HepG2 (cell line): ENCODE measurements around the gene ANKHD1. TPM values are rescaled to one million over a fixed set of nuclear protein-coding genes. Genes with fewer than 3 reads are reported as not detected.

Experiments used
- BHLHE40 ChIP-seq: IDR thresholded peaks from 2 replicates; pipeline ENCODE4 v1.6.1; 2011; ENCODE audit warnings: low read length, improper control_type of control experiment
- GATAD1 ChIP-seq: IDR thresholded peaks from 2 replicates; pipeline ENCODE4 v1.6.1; 2016; ENCODE audit warnings: missing genetic modification reagents, missing compliant biosample characterization
- GZF1 ChIP-seq: sonication (generic); formaldehyde crosslinking; IDR thresholded peaks from 2 replicates; pipeline ENCODE4 v1.5.1; 2020; ENCODE audit warnings: mild to moderate bottlenecking, missing genetic modification reagents
- KDM2A ChIP-seq: sonication (generic); formaldehyde crosslinking; IDR thresholded peaks from 2 replicates; pipeline ENCODE4 v1.4.0; 2020; ENCODE audit warnings: low read depth, missing genetic modification reagents, borderline replicate concordance
- MAZ ChIP-seq, 2 experiments: sonication (generic) in 1 of 2; formaldehyde crosslinking in 1 of 2; IDR thresholded peaks; 2 replicates each; pipeline versions ENCODE4 v1.5.0 to v1.6.1; 2012 to 2020; ENCODE audit warnings: low read depth in 2 of 2, mild to moderate bottlenecking in 2 of 2, borderline replicate concordance in 1 of 2, improper control_type of control experiment in 1 of 2, low read length in 1 of 2, missing genetic modification reagents in 1 of 2, moderate library complexity in 1 of 2
- NKX3-1 ChIP-seq: sonication (generic); formaldehyde crosslinking; IDR thresholded peaks from 2 replicates; pipeline ENCODE4 v1.5.0; 2020; ENCODE audit warnings: missing genetic modification reagents
- NR2F6 ChIP-seq, 2 experiments: IDR thresholded peaks; 2 replicates each; pipeline ENCODE4 v1.6.1; 2016; ENCODE audit warnings: antibody characterized with exemption in 1 of 2, mild to moderate bottlenecking in 1 of 2
- PHF5A ChIP-seq: IDR thresholded peaks from one replicate; pipeline ENCODE4 v1.6.1; 2018; ENCODE audit warnings: low read depth, missing genetic modification reagents; ENCODE audit not compliant: unreplicated experiment
- RORA ChIP-seq: sonication (generic); formaldehyde crosslinking; IDR thresholded peaks from 2 replicates; pipeline ENCODE4 v1.5.0; 2020; ENCODE audit warnings: mild to moderate bottlenecking, missing genetic modification reagents, moderate library complexity
- SRF ChIP-seq: IDR thresholded peaks from 2 replicates; pipeline ENCODE4 v1.6.1; 2011; ENCODE audit warnings: mild to moderate bottlenecking, low read depth, low read length, moderate library complexity
- STAT5B ChIP-seq: sonication (generic); formaldehyde crosslinking; IDR thresholded peaks from 2 replicates; pipeline ENCODE4 v1.4.0; 2020; ENCODE audit warnings: missing genetic modification reagents
- TAF1 ChIP-seq: sonication (generic); formaldehyde crosslinking; IDR thresholded peaks from 2 replicates; pipeline ENCODE4 v1.4.0; 2020; ENCODE audit warnings: missing genetic modification reagents
- ZBTB14 ChIP-seq: sonication (generic); formaldehyde crosslinking; IDR thresholded peaks from 2 replicates; pipeline ENCODE4 v1.4.0; 2020; ENCODE audit warnings: missing genetic modification reagents
- ZBTB38 ChIP-seq: sonication (generic); formaldehyde crosslinking; IDR thresholded peaks from 2 replicates; pipeline ENCODE4 v1.5.1; 2020; ENCODE audit warnings: mild to moderate bottlenecking, missing genetic modification reagents
- ZC3H13 ChIP-seq: sonication (generic); formaldehyde crosslinking; IDR thresholded peaks from 2 replicates; pipeline ENCODE4 v1.8.1; 2023; ENCODE audit warnings: mild to moderate bottlenecking, missing genetic modification reagents, moderate library complexity
- ZMYM4 ChIP-seq: sonication (generic); formaldehyde crosslinking; IDR thresholded peaks from 2 replicates; pipeline ENCODE4 v1.8.1; 2023; ENCODE audit warnings: mild to moderate bottlenecking, missing genetic modification reagents
- ZNF264 ChIP-seq: sonication (generic); formaldehyde crosslinking; IDR thresholded peaks from 2 replicates; pipeline ENCODE4 v1.4.0; 2020; ENCODE audit warnings: missing genetic modification reagents
- ZNF350 ChIP-seq: sonication (generic); formaldehyde crosslinking; IDR thresholded peaks from 2 replicates; pipeline ENCODE4 v1.4.0; 2020; ENCODE audit warnings: mild to moderate bottlenecking, low read depth, missing genetic modification reagents, borderline replicate concordance
- ZNF614 ChIP-seq: IDR thresholded peaks from 2 replicates; pipeline ENCODE4 v1.6.1; 2018; ENCODE audit warnings: missing biosample characterization, missing genetic modification reagents, inconsistent platforms, borderline replicate concordance
- ZNF775 ChIP-seq: sonication (generic); formaldehyde crosslinking; IDR thresholded peaks from 2 replicates; pipeline ENCODE4 v1.4.0; 2020; ENCODE audit warnings: missing genetic modification reagents, mild to moderate bottlenecking, moderate library complexity, borderline replicate concordance
- ZNF891 ChIP-seq: sonication (generic); formaldehyde crosslinking; IDR thresholded peaks from 2 replicates; pipeline ENCODE4 v1.5.0; 2020; ENCODE audit warnings: mild to moderate bottlenecking, missing genetic modification reagents
- polyA plus RNA-seq, 8 experiments: library from polyadenylated mRNA; depleted of rRNA in 3 of 8; stranded (reverse) in 7 of 8; unstranded in 1 of 8; fragments of >200 nt; fragmentation: Illumina TruSeq in 4 of 8; extraction: Trizol in 4 of 8; gene quantifications; 2 replicates each; pipeline versions ENCODE4 v1.2.1 to v1.2.3, GENCODE V29; 2011 to 2016; ENCODE audit warnings: low read depth in 4 of 8, missing spikeins in 1 of 8, mixed read lengths in 1 of 8; ENCODE audit not compliant: insufficient read depth in 1 of 8
- total RNA-seq, 5 experiments: library from RNA; depleted of rRNA; stranded (reverse); fragments of >200 nt; fragmentation: Illumina TruSeq; extraction: Trizol; gene quantifications; 2 replicates each; pipeline ENCODE4 v1.2.3, GENCODE V29; 2016; ENCODE audit warnings: low read depth in 1 of 5
- TF ChIP-seq, protein P1 (sequence below): sonication (generic); formaldehyde crosslinking; IDR thresholded peaks from 2 replicates; pipeline ENCODE4 v1.5.1; 2020; ENCODE audit warnings: mild to moderate bottlenecking, missing genetic modification reagents, moderate library complexity
- TF ChIP-seq, protein P2 (sequence below): sonication (generic); formaldehyde crosslinking; IDR thresholded peaks from 2 replicates; pipeline ENCODE4 v1.4.0; 2020; ENCODE audit warnings: mild to moderate bottlenecking, missing genetic modification reagents

ANKHD1 gene
- total and polyA plus RNA-seq, 2 of the 13 experiments (the other 11 are each of a cell fraction or from before 2014, with no cell fraction given), result 69.9 to 82.0 TPM

DNA sequence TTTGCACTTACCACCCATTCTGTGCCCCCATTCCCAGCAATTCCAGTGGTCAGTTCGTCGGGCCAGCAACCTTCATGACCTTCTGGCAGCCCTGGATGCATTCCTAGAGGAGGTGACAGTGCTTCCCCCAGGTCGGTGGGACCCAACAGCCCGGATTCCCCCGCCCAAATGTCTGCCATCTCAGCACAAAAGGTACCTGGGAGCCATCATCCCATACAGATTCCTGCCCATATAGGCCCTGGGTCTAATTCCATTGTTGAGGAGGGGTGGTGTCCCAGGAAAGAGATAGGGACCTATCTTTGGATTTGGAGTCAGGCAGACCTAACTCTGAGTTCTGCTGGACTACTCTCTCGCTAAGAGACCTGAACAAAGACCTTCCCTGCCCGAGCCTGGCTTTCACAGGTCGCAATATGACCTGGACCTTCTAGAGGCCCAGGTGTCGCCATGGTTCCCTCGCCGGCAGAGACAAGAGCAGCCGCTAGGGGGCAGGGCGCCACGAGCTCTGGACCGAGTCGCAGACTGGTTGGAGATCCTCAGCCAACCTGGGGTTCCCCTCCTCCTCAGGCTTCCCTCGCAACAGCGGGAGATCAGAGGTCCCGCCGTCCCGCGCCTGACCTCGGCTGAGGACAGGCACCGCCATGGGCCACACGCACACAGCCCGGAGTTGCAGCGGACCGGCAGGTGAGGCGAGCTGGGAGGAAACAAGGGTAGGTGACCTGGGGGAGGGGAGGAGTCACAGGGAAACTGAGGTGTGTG lies 38.6 kb upstream of the ANKHD1 start (continued):
- peak; percentile 50 for TF ChIP-seq BHLHE40
- no peak; the same call in 1 of the 2 replicates for TF ChIP-seq NR2F6 (IDR thresholded peaks at IDR 0.05)
- TF ChIP-seq NR2F6 (CRISPR knock-in tag; IDR thresholded peaks at IDR 0.05), result peak; percentile 59; the same call in 1 of the 2 replicates
- no peak for TF ChIP-seq STAT5B (CRISPR knock-in tag)
- 0 out of 2 replicates have a peak, but pooled peaks have one; percentile 34 for TF ChIP-seq ZC3H13
- no peak for TF ChIP-seq PHF5A (CRISPR knock-in tag)
- TF ChIP-seq TAF1 (CRISPR knock-in tag), result no peak
- 0 out of 2 replicates have a peak, but pooled peaks have one; percentile 23 for TF ChIP-seq ZBTB38
- 0 out of 2 replicates have a peak, but pooled peaks have one; percentile 68 for TF ChIP-seq ZNF264
- no peak for TF ChIP-seq ZBTB14 (CRISPR knock-in tag)
- peak; percentile 56; the same call in 1 of the 2 replicates for TF ChIP-seq ZNF350 (CRISPR knock-in tag)
- no peak for TF ChIP-seq MAZ (IDR thresholded peaks at IDR 0.05; ENCODE audit: borderline replicate concordance, low read depth, low read length)
- TF ChIP-seq MAZ (CRISPR knock-in tag; IDR thresholded peaks at IDR 0.05; ENCODE audit: low read depth), result peak; percentile 53; the same call in 1 of the 2 replicates
- TF ChIP-seq ZNF775 (CRISPR knock-in tag), result no peak
- TF ChIP-seq GATAD1, result no peak
- TF ChIP-seq ZMYM4 (CRISPR knock-in tag), result peak; percentile 81; the same call in 1 of the 2 replicates
- no peak for TF ChIP-seq SRF
- TF ChIP-seq, protein P1, sequence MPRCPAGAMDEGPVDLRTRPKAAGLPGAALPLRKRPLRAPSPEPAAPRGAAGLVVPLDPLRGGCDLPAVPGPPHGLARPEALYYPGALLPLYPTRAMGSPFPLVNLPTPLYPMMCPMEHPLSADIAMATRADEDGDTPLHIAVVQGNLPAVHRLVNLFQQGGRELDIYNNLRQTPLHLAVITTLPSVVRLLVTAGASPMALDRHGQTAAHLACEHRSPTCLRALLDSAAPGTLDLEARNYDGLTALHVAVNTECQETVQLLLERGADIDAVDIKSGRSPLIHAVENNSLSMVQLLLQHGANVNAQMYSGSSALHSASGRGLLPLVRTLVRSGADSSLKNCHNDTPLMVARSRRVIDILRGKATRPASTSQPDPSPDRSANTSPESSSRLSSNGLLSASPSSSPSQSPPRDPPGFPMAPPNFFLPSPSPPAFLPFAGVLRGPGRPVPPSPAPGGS (CRISPR knock-in tag), result peak; percentile 34; the same call in 1 of the 2 replicates
- TF ChIP-seq, protein P2, sequence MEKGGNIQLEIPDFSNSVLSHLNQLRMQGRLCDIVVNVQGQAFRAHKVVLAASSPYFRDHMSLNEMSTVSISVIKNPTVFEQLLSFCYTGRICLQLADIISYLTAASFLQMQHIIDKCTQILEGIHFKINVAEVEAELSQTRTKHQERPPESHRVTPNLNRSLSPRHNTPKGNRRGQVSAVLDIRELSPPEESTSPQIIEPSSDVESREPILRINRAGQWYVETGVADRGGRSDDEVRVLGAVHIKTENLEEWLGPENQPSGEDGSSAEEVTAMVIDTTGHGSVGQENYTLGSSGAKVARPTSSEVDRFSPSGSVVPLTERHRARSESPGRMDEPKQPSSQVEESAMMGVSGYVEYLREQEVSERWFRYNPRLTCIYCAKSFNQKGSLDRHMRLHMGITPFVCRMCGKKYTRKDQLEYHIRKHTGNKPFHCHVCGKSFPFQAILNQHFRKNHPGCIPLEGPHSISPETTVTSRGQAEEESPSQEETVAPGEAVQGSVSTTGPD (CRISPR knock-in tag), result no peak
- TF ChIP-seq ZNF891 (CRISPR knock-in tag), result no peak
- no peak for TF ChIP-seq NKX3-1 (CRISPR knock-in tag)
- no peak; the same call in 1 of the 2 replicates for TF ChIP-seq GZF1
- 0 out of 2 replicates have a peak, but pooled peaks have one; percentile 67 for TF ChIP-seq ZNF614 (CRISPR knock-in tag)
- peak; percentile 81 for TF ChIP-seq KDM2A (CRISPR knock-in tag)
- TF ChIP-seq RORA (CRISPR knock-in tag), result no peak
